Cardiac muscle cell (in vitro differentiated cells and primary cell): ENCODE measurements around the gene CDC42BPB. TPM values are rescaled to one million over a fixed set of nuclear protein-coding genes. Genes with fewer than 3 reads are reported as not detected.

Source experiments
- DNase-seq, 2 donors: peaks; one replicate each; pipeline versions ENCODE4 v3.0.0 to v3.0.0-alpha.2; 2010 to 2017; ENCODE audit warnings: low read depth in 1 of 2, low spot score in 1 of 2
- H3K27ac ChIP-seq: fragments of 200-600 bp; sonication (generic); 2 replicates; pipeline ENCODE4 v1.5.1; 2016
- H3K27me3 ChIP-seq: fragments of 200-600 bp; sonication (generic); 2 replicates; pipeline ENCODE4 v1.6.0; 2016; ENCODE audit warnings: control low read depth
- H3K36me3 ChIP-seq: fragments of 200-600 bp; sonication (generic); 2 replicates; pipeline ENCODE4 v1.5.1; 2016; ENCODE audit warnings: control low read depth
- H3K4me1 ChIP-seq: fragments of 200-600 bp; sonication (generic); 2 replicates; pipeline ENCODE4 v1.8.1; 2017; ENCODE audit warnings: low read depth, mild to moderate bottlenecking, mixed run types
- H3K4me3 ChIP-seq: fragments of 200-600 bp; sonication (generic); 2 replicates; pipeline ENCODE4 v1.5.1; 2016; ENCODE audit warnings: mild to moderate bottlenecking
- H3K9me3 ChIP-seq: fragments of 200-600 bp; sonication (generic); 2 replicates; pipeline ENCODE4 v1.5.1; 2017; ENCODE audit warnings: low read depth, mild to moderate bottlenecking, control low read depth
- polyA plus RNA-seq: library from polyadenylated mRNA; unstranded; fragments of >200 nt; fragmentation: Nextera tagmentation; extraction: Ambion mirVana; gene quantifications from 2 replicates; pipeline ENCODE4 v1.2.1, GENCODE V29; 2016
- total RNA-seq: library from RNA; depleted of rRNA; stranded (reverse); fragments of >200 nt; gene quantifications from 2 replicates; pipeline ENCODE4 v1.2.3, GENCODE V29; 2016
- TF ChIP-seq, protein P1 (sequence below): IDR thresholded peaks from 2 replicates; pipeline ENCODE4 v1.5.1; 2012; ENCODE audit warnings: low read depth, mild to moderate bottlenecking, low read length

Gene CDC42BPB
- total and polyA plus RNA-seq, 2 experiments from 2014 or later = 18.9 to 91.6 TPM

GRCh38 chr14:103019826-103020225 is 37.5 kb downstream of the CDC42BPB start:
- H3K9me3 ChIP-seq = no peaks in the 10 kb centered on the region
- H3K4me1 ChIP-seq = no peaks in the 10 kb centered on the region
- peak in 1 of 2 donors; percentile 67 for DNase-seq
- no peak overlapping the region for H3K4me3 ChIP-seq
- no peaks in the 10 kb centered on the region for H3K36me3 ChIP-seq
- H3K27me3 ChIP-seq = no peaks in the 10 kb centered on the region
- TF ChIP-seq, protein P1, sequence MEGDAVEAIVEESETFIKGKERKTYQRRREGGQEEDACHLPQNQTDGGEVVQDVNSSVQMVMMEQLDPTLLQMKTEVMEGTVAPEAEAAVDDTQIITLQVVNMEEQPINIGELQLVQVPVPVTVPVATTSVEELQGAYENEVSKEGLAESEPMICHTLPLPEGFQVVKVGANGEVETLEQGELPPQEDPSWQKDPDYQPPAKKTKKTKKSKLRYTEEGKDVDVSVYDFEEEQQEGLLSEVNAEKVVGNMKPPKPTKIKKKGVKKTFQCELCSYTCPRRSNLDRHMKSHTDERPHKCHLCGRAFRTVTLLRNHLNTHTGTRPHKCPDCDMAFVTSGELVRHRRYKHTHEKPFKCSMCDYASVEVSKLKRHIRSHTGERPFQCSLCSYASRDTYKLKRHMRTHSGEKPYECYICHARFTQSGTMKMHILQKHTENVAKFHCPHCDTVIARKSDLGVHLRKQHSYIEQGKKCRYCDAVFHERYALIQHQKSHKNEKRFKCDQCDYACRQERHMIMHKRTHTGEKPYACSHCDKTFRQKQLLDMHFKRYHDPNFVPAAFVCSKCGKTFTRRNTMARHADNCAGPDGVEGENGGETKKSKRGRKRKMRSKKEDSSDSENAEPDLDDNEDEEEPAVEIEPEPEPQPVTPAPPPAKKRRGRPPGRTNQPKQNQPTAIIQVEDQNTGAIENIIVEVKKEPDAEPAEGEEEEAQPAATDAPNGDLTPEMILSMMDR = no peak
- H3K27ac ChIP-seq = no peak overlapping the region

DNA sequence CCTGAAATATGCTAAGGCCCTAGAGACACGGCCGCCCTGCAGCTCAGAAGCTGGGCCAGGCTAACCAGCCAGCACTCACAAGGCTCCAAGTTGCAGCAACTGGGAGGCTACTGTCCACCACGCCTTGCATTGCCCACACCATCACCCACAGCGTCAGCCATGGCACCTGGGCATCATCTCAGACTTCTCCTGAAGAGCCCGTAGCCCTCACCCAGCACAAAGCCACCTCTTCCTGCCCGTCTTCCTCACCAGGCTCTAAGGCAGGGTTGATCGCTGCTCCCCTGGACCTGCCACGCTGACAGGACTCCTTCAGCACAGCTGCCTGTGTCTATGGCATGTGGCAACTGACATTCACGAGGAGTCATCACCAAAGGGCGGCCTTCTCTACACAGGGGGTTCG is 38.1 kb downstream of the CDC42BPB start:
- H3K4me3 ChIP-seq = no peak overlapping the region
- H3K36me3 ChIP-seq = no peaks in the 10 kb centered on the region
- no peaks in the 10 kb centered on the region for H3K9me3 ChIP-seq
- no peak for DNase-seq
- H3K27ac ChIP-seq = no peak overlapping the region
- TF ChIP-seq, protein P1 = no peak
- H3K4me1 ChIP-seq = no peaks in the 10 kb centered on the region
- H3K27me3 ChIP-seq = no peaks in the 10 kb centered on the region

- TF ChIP-seq, protein P1 = no peak
- Histone ChIP-seq H3K4me3 (no peak overlapping the region), H3K27ac (no peak overlapping the region), H3K36me3 (no peaks in the 10 kb centered on the region), H3K4me1 (no peaks in the 10 kb centered on the region), H3K27me3 (no peaks in the 10 kb centered on the region), H3K9me3 (no peaks in the 10 kb centered on the region)
- DNase-seq = no peak
These were observed 40.8 kb downstream of the CDC42BPB start for GRCh38 chr14:103016594-103016993.

DNA sequence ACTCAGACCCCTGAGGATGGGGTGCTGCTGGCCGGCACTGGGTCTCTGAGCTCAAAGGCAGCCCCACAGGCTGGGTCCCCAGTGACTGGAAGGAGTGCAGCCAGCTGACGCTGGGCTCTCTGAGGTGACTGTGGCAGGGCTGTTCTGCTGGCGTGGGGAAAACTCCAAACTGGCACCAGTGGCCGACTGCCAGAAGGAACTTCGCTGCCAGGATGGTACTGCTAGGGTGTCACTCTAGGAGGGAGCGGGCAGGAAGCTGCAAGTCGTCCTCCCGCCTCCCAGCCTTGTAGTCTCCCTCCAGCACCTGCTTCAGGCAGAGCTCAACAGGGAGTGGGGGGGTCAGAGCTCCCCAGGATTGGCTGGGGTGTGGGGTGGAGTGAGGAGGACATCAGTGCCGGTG is 41.3 kb downstream of the CDC42BPB start:
- Histone ChIP-seq H3K36me3 (no peaks in the 10 kb centered on the region), H3K27ac (no peak overlapping the region), H3K9me3 (no peaks in the 10 kb centered on the region), H3K4me3 (no peak overlapping the region), H3K4me1 (no peaks in the 10 kb centered on the region), H3K27me3 (no peaks in the 10 kb centered on the region)
- TF ChIP-seq, protein P1 = no peak
- no peak for DNase-seq

DNA sequence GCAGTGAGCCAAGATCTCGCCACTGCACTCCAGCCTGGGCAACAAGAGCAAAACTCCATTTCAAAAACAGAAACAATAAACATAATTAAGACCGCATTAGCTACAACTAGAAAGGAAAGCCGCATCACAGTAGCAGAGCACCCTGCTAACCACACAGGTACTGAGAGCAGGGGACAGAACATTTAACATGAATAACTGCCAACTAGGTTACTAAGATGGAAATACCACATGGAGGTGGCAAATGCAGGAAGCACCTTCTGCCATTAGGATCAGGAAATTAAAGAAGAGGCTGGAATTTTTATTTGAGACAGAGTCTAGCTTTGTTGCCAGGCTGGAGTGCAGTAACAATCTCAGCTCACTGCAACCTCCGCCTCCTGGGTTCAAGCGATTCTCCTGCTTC is 41.9 kb downstream of the CDC42BPB start:
- Histone ChIP-seq H3K9me3 (no peaks in the 10 kb centered on the region), H3K27me3 (no peaks in the 10 kb centered on the region), H3K27ac (no peak overlapping the region), H3K4me3 (no peak overlapping the region), H3K4me1 (no peaks in the 10 kb centered on the region), H3K36me3 (no peaks in the 10 kb centered on the region)
- no peak for DNase-seq
- TF ChIP-seq, protein P1 = no peak
